ENCODE data around the gene FAM98B. TPM values are rescaled to one million over a fixed set of nuclear protein-coding genes. Genes with fewer than 3 reads are reported as not detected.
A peak's percentile ranks its signal among the peaks of the same experiment; 100 is the strongest.

The FAM98B gene
- total and polyA plus RNA-seq, 4 donors: 9.6 to 33.4 (median 19.9) TPM

DNA sequence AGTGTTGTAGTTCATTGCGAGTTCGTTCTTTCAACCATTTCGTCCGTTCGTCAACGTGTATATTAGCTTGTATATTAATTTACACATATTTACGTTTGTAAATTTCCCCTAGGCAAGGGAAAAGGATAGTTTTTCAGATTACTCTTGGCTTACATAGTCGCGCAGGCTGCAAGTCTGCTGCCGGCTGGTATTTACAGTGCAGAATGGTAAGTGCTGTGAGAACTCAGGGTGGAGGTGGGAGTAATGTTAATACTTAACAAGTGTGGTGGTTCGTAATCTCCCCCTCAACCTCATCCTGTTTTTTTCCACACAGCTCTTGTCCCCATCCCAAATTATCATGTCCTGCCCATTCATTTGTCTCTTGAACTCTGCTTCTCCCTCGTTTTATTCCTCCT is 766 bp downstream of the FAM98B start:
- peak overlapping the region in 1 of 2 donors; percentile 71 for H3K27ac ChIP-seq (ENCODE audit: low read depth in 1 of 2, low read length in 2 of 2)
- no peaks in the 10 kb centered on the region for H3K9me3 ChIP-seq (ENCODE audit: control insufficient read depth, low read length)
- WGBS, 2 donors: 0% methylated on average over 12 of the region's 12 CpGs
- H3K4me3 ChIP-seq (ENCODE audit: low read length in 2 of 2): peak overlapping the region; percentile 36 to 91
- H3K4me1 ChIP-seq (ENCODE audit: control insufficient read depth in 1 of 2, insufficient read depth in 2 of 2, low read length in 2 of 2): no peaks in the 10 kb centered on the region
- DNase-seq (no peak), ATAC-seq (ENCODE audit: low FRiP score) (no peak)
- no peaks in the 10 kb centered on the region for H3K36me3 ChIP-seq (ENCODE audit: control insufficient read depth in 1 of 2, insufficient read depth in 2 of 2, low read length in 1 of 2)
- no peaks in the 10 kb centered on the region for H3K27me3 ChIP-seq (ENCODE audit: control insufficient read depth in 1 of 2, insufficient read depth in 2 of 2, low read length in 1 of 2)
- intact Hi-C loops (cut with DNase I): loop anchor here in 1 of 2 donors (5.0 kb wide), 1 partner anchor 238 kb away; no protein-coding TSS in a partner anchor

DNA sequence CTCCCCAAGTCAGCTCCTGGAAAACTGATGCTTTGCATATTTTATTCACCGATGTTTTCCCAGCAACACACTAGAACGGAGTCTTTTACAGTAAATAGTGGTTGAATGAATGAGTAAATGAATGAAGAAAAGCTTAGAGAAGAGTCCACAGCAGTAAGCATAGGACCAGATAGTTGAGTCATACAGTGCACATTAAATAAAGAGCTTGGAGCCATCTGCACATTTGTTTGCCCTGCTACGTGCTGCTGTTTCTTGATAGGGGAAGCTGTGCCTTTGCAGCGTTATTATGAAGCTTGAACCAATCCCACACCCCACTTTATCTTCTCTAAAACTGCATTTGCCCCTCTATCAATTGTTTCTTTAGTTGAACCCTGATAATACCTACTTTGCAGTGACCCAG is 1.2 kb downstream of the FAM98B start:
- Histone ChIP-seq H3K4me1 (ENCODE audit: control insufficient read depth in 1 of 2, insufficient read depth in 2 of 2, low read length in 2 of 2) (no peaks in the 10 kb centered on the region), H3K27ac (ENCODE audit: low read depth in 1 of 2, low read length in 2 of 2) (no peak overlapping the region), H3K4me3 (ENCODE audit: low read length in 2 of 2) (peak overlapping the region; percentile 36 to 91), H3K36me3 (ENCODE audit: control insufficient read depth in 1 of 2, insufficient read depth in 2 of 2, low read length in 1 of 2) (no peaks in the 10 kb centered on the region), H3K9me3 (ENCODE audit: control insufficient read depth, low read length) (no peaks in the 10 kb centered on the region), H3K27me3 (ENCODE audit: control insufficient read depth in 1 of 2, insufficient read depth in 2 of 2, low read length in 1 of 2) (no peaks in the 10 kb centered on the region)
- intact Hi-C loops (cut with DNase I): loop anchor here in 1 of 2 donors (5.0 kb wide), 1 partner anchor 237 kb away; no protein-coding TSS in a partner anchor
- 3 to 5% methylated on average over 4 of the region's 4 CpGs for WGBS, 2 donors
- DNase-seq (no peak), ATAC-seq (ENCODE audit: low FRiP score) (no peak)

DNA sequence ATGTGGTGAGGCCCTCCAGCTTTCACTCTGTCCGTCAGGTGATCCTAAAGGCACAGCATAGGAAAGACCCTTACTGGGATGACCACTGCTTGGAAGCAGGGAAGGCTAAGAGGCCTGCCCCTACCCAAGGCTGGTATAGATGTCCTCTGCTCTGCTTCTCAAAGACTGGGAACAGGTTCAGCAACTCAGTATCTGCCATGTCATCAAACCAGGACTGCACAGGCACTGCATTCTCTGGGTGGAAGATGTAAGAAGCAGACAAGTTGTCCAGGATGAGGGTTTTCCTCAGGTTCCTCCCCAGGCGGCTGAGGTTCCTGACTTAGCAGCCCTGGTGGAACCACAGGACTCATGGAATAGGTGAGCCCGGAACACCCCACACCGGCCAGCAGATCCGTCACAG is 4.7 kb downstream of the FAM98B start:
- Histone ChIP-seq H3K4me1 (ENCODE audit: control insufficient read depth in 1 of 2, insufficient read depth in 2 of 2, low read length in 2 of 2) (no peaks in the 10 kb centered on the region), H3K36me3 (ENCODE audit: control insufficient read depth in 1 of 2, insufficient read depth in 2 of 2, low read length in 1 of 2) (no peaks in the 10 kb centered on the region), H3K27me3 (ENCODE audit: control insufficient read depth in 1 of 2, insufficient read depth in 2 of 2, low read length in 1 of 2) (no peaks in the 10 kb centered on the region), H3K4me3 (ENCODE audit: low read length in 2 of 2) (no peak overlapping the region), H3K9me3 (ENCODE audit: control insufficient read depth, low read length) (no peaks in the 10 kb centered on the region), H3K27ac (ENCODE audit: low read depth in 1 of 2, low read length in 2 of 2) (no peak overlapping the region)
- WGBS, 2 donors: 96% methylated on average over 5 of the region's 5 CpGs
- no peak for ATAC-seq (ENCODE audit: low FRiP score)
- DNase-seq: no peak
- intact Hi-C loops (cut with DNase I): loop anchor here in 1 of 2 donors (5.0 kb wide), 1 partner anchor 234 kb away; no protein-coding TSS in a partner anchor

DNA sequence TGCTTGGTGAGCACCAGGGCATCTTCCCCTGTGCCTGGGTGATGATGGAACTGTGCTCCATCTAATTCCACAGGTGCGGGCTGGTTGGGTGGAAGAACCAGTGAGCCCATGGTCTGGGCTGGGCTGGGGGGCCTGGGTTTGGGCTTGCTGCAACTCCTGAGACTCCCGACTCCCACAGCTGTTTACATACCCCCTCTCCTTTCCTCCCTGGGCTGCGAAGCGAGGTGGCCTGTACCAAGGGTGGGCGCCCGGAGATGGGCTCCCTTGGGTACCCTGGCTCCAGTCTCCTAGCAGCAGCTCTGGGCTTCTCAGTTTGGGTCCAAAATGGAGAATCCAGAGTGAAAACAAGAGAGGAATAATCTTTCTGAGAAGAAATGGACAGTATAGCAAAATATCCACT is 5.6 kb downstream of the FAM98B start:
- no peaks in the 10 kb centered on the region for H3K9me3 ChIP-seq (ENCODE audit: control insufficient read depth, low read length)
- no peaks in the 10 kb centered on the region for H3K4me1 ChIP-seq (ENCODE audit: control insufficient read depth in 1 of 2, insufficient read depth in 2 of 2, low read length in 2 of 2)
- no peaks in the 10 kb centered on the region for H3K36me3 ChIP-seq (ENCODE audit: control insufficient read depth in 1 of 2, insufficient read depth in 2 of 2, low read length in 1 of 2)
- ATAC-seq (ENCODE audit: low FRiP score) (no peak), DNase-seq (no peak)
- intact Hi-C loops (cut with DNase I): loop anchor here in 1 of 2 donors (5.0 kb wide), 1 partner anchor 233 kb away; no protein-coding TSS in a partner anchor
- H3K4me3 ChIP-seq (ENCODE audit: low read length in 2 of 2): no peak overlapping the region
- no peak overlapping the region for H3K27ac ChIP-seq (ENCODE audit: low read depth in 1 of 2, low read length in 2 of 2)
- 96% methylated on average over 5 to 6 of the region's 6 CpGs for whole genome bisulfite sequencing, 2 donors
- no peaks in the 10 kb centered on the region for H3K27me3 ChIP-seq (ENCODE audit: control insufficient read depth in 1 of 2, insufficient read depth in 2 of 2, low read length in 1 of 2)

DNA sequence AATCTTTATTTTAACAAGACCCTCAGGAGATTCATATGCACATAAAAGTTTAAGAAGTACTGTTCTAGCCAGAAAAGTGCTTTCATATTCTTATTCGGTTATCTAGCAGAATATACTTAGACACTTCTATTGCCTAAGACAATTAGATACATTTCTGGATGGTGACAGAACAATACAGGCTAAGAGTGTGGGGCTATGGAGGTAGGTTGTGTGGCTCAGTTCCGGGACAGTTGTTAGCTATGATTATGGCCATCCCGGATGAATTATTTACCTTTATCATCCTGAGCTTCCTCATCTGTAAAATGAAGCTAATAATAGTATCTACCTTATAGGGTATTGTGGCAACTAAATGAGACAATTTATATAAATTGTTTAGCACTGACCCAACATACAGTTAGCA is 6.6 kb downstream of the FAM98B start:
- ATAC-seq (ENCODE audit: low FRiP score) (no peak), DNase-seq (no peak)
- H3K36me3 ChIP-seq (ENCODE audit: control insufficient read depth in 1 of 2, insufficient read depth in 2 of 2, low read length in 1 of 2): no peaks in the 10 kb centered on the region
- no peaks in the 10 kb centered on the region for H3K9me3 ChIP-seq (ENCODE audit: control insufficient read depth, low read length)
- H3K4me1 ChIP-seq (ENCODE audit: control insufficient read depth in 1 of 2, insufficient read depth in 2 of 2, low read length in 2 of 2): no peaks in the 10 kb centered on the region
- no peaks in the 10 kb centered on the region for H3K27me3 ChIP-seq (ENCODE audit: control insufficient read depth in 1 of 2, insufficient read depth in 2 of 2, low read length in 1 of 2)
- intact Hi-C loops (cut with DNase I): no loop called here
- H3K27ac ChIP-seq (ENCODE audit: low read depth in 1 of 2, low read length in 2 of 2): no peak overlapping the region
- 90% methylated on average over 3 of the region's 3 CpGs for WGBS, 2 donors
- no peak overlapping the region for H3K4me3 ChIP-seq (ENCODE audit: low read length in 2 of 2)

DNA sequence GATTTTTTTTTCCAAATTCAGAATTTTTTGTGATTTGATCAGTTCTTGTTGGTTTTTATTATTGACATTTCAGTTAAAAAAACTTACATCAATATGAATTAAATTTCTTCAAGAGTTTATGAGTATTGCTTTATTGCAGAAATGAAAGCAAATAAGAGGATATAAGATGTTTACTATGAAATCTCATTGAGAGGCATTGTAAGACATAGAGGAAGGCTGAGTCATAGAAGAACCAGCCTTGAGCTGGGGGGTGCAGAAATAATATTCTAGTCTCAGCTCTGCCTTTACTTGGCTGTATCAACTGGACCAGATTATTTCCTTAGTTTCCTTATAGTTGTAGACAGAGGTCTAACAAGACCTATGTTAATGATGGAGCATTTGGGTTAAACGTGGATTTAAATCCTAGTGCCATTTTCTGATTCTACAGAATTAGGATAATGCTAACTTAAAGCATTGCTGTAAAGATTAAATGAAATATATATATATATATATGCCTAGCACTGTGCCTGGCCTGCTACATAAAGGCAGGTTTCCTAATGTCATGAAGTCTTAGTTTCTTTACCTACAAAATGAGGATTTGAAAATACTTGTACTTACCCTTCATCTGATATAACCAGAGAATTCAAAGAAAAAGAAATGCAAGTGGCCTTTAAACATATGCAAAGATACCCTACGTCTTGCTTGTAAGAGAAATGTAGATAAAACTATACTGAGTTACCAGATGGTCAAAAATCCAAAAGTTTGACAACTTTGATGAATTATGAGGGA is 7.3 kb downstream of the FAM98B start:
- H3K4me3 ChIP-seq (ENCODE audit: low read length in 2 of 2): no peak overlapping the region
- no peaks in the 10 kb centered on the region for H3K9me3 ChIP-seq (ENCODE audit: control insufficient read depth, low read length)
- no peak for DNase-seq
- ATAC-seq (ENCODE audit: low FRiP score): no peak
- H3K27me3 ChIP-seq (ENCODE audit: control insufficient read depth in 1 of 2, insufficient read depth in 2 of 2, low read length in 1 of 2): no peaks in the 10 kb centered on the region
- intact Hi-C loops (cut with DNase I): no loop called here
- no peak overlapping the region for H3K27ac ChIP-seq (ENCODE audit: low read depth in 1 of 2, low read length in 2 of 2)
- no peaks in the 10 kb centered on the region for H3K4me1 ChIP-seq (ENCODE audit: control insufficient read depth in 1 of 2, insufficient read depth in 2 of 2, low read length in 2 of 2)
- no peaks in the 10 kb centered on the region for H3K36me3 ChIP-seq (ENCODE audit: control insufficient read depth in 1 of 2, insufficient read depth in 2 of 2, low read length in 1 of 2)
- 92 to 95% methylated on average over 2 of the region's 2 CpGs for WGBS, 2 donors

DNA sequence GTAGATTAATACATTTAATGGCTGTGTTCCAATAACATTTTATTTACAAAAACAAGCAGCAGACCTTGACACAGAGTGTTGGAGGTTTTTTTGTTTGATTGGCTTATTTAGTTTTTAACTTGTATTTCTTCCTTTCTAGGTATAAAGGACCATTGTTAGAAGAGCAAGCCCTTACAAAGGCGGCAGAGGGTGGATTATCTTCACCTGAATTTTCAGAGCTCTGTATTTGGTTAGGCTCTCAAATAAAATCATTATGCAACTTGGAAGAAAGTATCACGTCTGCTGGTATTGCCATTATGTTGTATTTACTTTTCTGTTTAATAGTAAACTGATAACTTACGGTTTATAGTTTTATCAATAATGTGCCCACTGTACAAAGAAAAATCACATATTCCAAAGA is 10.0 kb downstream of the FAM98B start:
- 86% methylated on average over 3 of the region's 3 CpGs for WGBS, 2 donors
- no peak for DNase-seq

DNA sequence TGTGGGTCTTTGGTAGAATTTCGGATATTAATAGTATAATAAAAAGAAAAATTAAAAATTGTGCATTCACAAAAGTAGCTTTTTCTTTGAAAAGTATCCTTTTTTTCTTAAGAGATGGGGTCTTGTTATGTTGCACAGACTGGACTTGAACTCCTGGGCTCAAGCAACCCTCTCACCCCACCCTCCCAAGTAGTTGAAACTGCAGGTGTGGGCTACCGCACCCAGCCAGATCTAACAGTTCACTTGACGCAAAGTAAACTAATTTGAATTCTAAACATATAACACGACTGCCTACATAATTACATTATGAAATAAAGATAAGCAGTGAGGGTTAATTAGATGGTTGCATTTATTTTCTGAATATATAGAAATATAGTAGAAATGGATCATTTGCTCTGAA is 10.7 kb downstream of the FAM98B start:
- no peak for DNase-seq
- intact Hi-C loops (cut with DNase I): no loop called here
- 79 to 96% methylated on average over 4 of the region's 4 CpGs for WGBS, 2 donors
- Histone ChIP-seq H3K4me1 (ENCODE audit: control insufficient read depth in 1 of 2, insufficient read depth in 2 of 2, low read length in 2 of 2) (no peaks in the 10 kb centered on the region), H3K4me3 (ENCODE audit: low read length in 2 of 2) (no peak overlapping the region), H3K27ac (ENCODE audit: low read depth in 1 of 2, low read length in 2 of 2) (no peak overlapping the region), H3K27me3 (ENCODE audit: control insufficient read depth in 1 of 2, insufficient read depth in 2 of 2, low read length in 1 of 2) (no peaks in the 10 kb centered on the region), H3K36me3 (ENCODE audit: control insufficient read depth in 1 of 2, insufficient read depth in 2 of 2, low read length in 1 of 2) (no peaks in the 10 kb centered on the region), H3K9me3 (ENCODE audit: control insufficient read depth, low read length) (no peaks in the 10 kb centered on the region)
- no peak for ATAC-seq (ENCODE audit: low FRiP score)

More for the DNA sequence above, 10.0 kb downstream of the FAM98B start:
- no peaks in the 10 kb centered on the region for H3K9me3 ChIP-seq (ENCODE audit: control insufficient read depth, low read length)
- ATAC-seq (ENCODE audit: low FRiP score): no peak
- H3K27me3 ChIP-seq (ENCODE audit: control insufficient read depth in 1 of 2, insufficient read depth in 2 of 2, low read length in 1 of 2): no peaks in the 10 kb centered on the region
- H3K27ac ChIP-seq (ENCODE audit: low read depth in 1 of 2, low read length in 2 of 2): no peak overlapping the region
- H3K36me3 ChIP-seq (ENCODE audit: control insufficient read depth in 1 of 2, insufficient read depth in 2 of 2, low read length in 1 of 2): no peaks in the 10 kb centered on the region
- no peak overlapping the region for H3K4me3 ChIP-seq (ENCODE audit: low read length in 2 of 2)
- intact Hi-C loops (cut with DNase I): no loop called here
- no peaks in the 10 kb centered on the region for H3K4me1 ChIP-seq (ENCODE audit: control insufficient read depth in 1 of 2, insufficient read depth in 2 of 2, low read length in 2 of 2)

DNA sequence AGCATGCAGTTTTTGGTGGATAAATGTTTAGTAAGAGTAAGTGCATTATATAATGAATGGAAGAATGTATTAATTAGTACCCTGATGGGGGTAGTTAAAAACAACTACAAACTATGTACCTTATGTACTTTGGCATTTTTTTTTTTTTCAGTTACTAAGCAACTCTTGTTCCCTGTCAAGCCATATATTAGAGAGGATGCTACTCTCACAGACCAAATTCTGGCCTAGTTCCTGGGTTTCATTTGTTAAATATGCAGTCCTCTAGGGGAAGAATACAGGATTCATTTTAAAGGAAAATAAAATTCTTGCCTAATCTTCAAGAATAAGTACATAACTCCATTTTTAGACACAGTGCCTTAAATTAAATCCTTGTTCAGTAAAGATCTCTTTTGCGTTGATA is 16.9 kb downstream of the FAM98B start:
- DNase-seq (no peak), ATAC-seq (ENCODE audit: low FRiP score) (no peak)
- intact Hi-C loops (cut with DNase I): loop anchor here (5.0 to 10.0 kb wide), 4 partner anchors 74 to 231 kb away; no protein-coding TSS in a partner anchor
- no peaks in the 10 kb centered on the region for H3K4me1 ChIP-seq (ENCODE audit: control insufficient read depth in 1 of 2, insufficient read depth in 2 of 2, low read length in 2 of 2)
- no peak overlapping the region for H3K27ac ChIP-seq (ENCODE audit: low read depth in 1 of 2, low read length in 2 of 2)
- H3K27me3 ChIP-seq (ENCODE audit: control insufficient read depth in 1 of 2, insufficient read depth in 2 of 2, low read length in 1 of 2): no peaks in the 10 kb centered on the region
- H3K9me3 ChIP-seq (ENCODE audit: control insufficient read depth, low read length): no peaks in the 10 kb centered on the region
- H3K36me3 ChIP-seq (ENCODE audit: control insufficient read depth in 1 of 2, insufficient read depth in 2 of 2, low read length in 1 of 2): no peaks in the 10 kb centered on the region
- H3K4me3 ChIP-seq (ENCODE audit: low read length in 2 of 2): no peak overlapping the region
- WGBS, 2 donors: 73% methylated on average over 1 of the region's 1 CpG
